Smooth muscle cell (in vitro differentiated cells): ENCODE results near the gene PDXP. TPM values are rescaled to one million over a fixed set of nuclear protein-coding genes. Genes with fewer than 3 reads are reported as not detected.

ENCODE experiments used
- DNase-seq: peaks from one replicate; lab custom pipeline; 2025; ENCODE audit not compliant: unreplicated experiment; lab: John Stamatoyannopoulos, UW
- H2AFZ ChIP-seq: fragments of 200-600 bp; sonication (generic); 2 replicates; pipeline ENCODE4 v1.6.0; 2016; ENCODE audit warnings: antibody characterized with exemption, low read depth, mild to moderate bottlenecking
- H3F3A ChIP-seq: fragments of 200-600 bp; sonication (generic); 2 replicates; pipeline ENCODE4 v1.6.0; 2017; ENCODE audit warnings: antibody characterized with exemption, low read depth
- H3K27ac ChIP-seq: fragments of 200-600 bp; sonication (generic); 2 replicates; pipeline ENCODE4 v1.5.1; 2016; ENCODE audit warnings: low read depth, mild to moderate bottlenecking
- H3K27me3 ChIP-seq: fragments of 200-600 bp; sonication (generic); 2 replicates; pipeline ENCODE4 v1.6.1; 2016; ENCODE audit warnings: low read depth, mild to moderate bottlenecking
- H3K36me3 ChIP-seq: fragments of 200-600 bp; sonication (generic); 2 replicates; pipeline ENCODE4 v1.5.1; 2016; ENCODE audit warnings: low read depth
- H3K4me1 ChIP-seq: fragments of 200-600 bp; sonication (generic); 2 replicates; pipeline ENCODE4 v1.5.1; 2016; ENCODE audit warnings: low read depth
- H3K4me2 ChIP-seq: fragments of 200-600 bp; sonication (generic); 2 replicates; pipeline ENCODE4 v1.6.0; 2016; ENCODE audit warnings: mild to moderate bottlenecking
- H3K4me3 ChIP-seq: fragments of 200-600 bp; sonication (generic); 2 replicates; pipeline ENCODE4 v1.5.1; 2016; ENCODE audit warnings: mild to moderate bottlenecking
- H3K79me2 ChIP-seq: fragments of 200-600 bp; sonication (generic); 2 replicates; pipeline ENCODE4 v1.6.0; 2016; ENCODE audit warnings: low read depth, mild to moderate bottlenecking
- H3K9ac ChIP-seq: fragments of 200-600 bp; sonication (generic); 2 replicates; pipeline ENCODE4 v1.6.0; 2016; ENCODE audit warnings: low read depth
- H3K9me3 ChIP-seq: fragments of 200-600 bp; sonication (generic); replicated peaks from 2 replicates; pipeline ENCODE4 v1.5.1; 2016; ENCODE audit warnings: low read depth
- H4K20me1 ChIP-seq: fragments of 200-600 bp; sonication (generic); 2 replicates; pipeline ENCODE4 v1.6.0; 2016; ENCODE audit warnings: low read depth
- CTCF ChIP-seq: fragments of 200-600 bp; sonication (generic); IDR thresholded peaks from 2 replicates; pipeline ENCODE4 v1.5.1; 2017; ENCODE audit warnings: borderline replicate concordance, mild to moderate bottlenecking, antibody characterized with exemption; ENCODE audit not compliant: insufficient read depth, poor library complexity, severe bottlenecking
- WGBS: methylation state at CpG from one replicate; pipeline ENCODE4 v1.1.7; 2016; ENCODE audit warnings: low lambda C conversion rate; 5-methylcytosine and 5-hydroxymethylcytosine counted together
- polyA plus RNA-seq: library from polyadenylated mRNA; unstranded; fragments of >200 nt; fragmentation: Nextera tagmentation; extraction: Ambion mirVana; gene quantifications from 2 replicates; pipeline ENCODE4 v1.2.1, GENCODE V29; 2016
- total RNA-seq: library from RNA; depleted of rRNA; stranded (reverse); fragments of >200 nt; gene quantifications from 2 replicates; pipeline ENCODE4 v1.2.3, GENCODE V29; 2014

PDXP gene
- total and polyA plus RNA-seq, 2 experiments from 2014 or later, result 16.5 to 20.7 TPM

GRCh38 chr22:37623075-37624016 is 35.2 kb upstream of the PDXP start:
- H3F3A ChIP-seq, result no peaks in the 10 kb centered on the region
- H3K27ac ChIP-seq, result no peak overlapping the region

GRCh38 chr22:37624017-37624365 is 34.5 kb upstream of the PDXP start:
- Histone ChIP-seq H3F3A (no peaks in the 10 kb centered on the region), H3K9me3 (no peaks in the 10 kb centered on the region), H3K79me2 (no peaks in the 10 kb centered on the region), H4K20me1 (peaks cover 6% of the 10 kb centered on the region), H3K27me3 (no peaks in the 10 kb centered on the region), H2AFZ (no peak overlapping the region), H3K4me1 (no peaks in the 10 kb centered on the region), H3K36me3 (no peaks in the 10 kb centered on the region), H3K4me2 (no peak overlapping the region), H3K27ac (no peak overlapping the region), H3K9ac (no peak overlapping the region), H3K4me3 (no peak overlapping the region)
- 88% methylated on average over 6 of the region's 6 CpGs for WGBS
- no peak for DNase-seq
- no peak for TF ChIP-seq CTCF

More at GRCh38 chr22:37623075-37624016, 35.2 kb upstream of the PDXP start:
- Histone ChIP-seq H3K79me2 (no peaks in the 10 kb centered on the region), H3K36me3 (no peaks in the 10 kb centered on the region), H3K27me3 (no peaks in the 10 kb centered on the region), H3K4me2 (no peak overlapping the region), H3K4me1 (no peaks in the 10 kb centered on the region), H4K20me1 (peaks cover 6% of the 10 kb centered on the region), H3K9me3 (no peaks in the 10 kb centered on the region), H3K4me3 (no peak overlapping the region), H2AFZ (no peak overlapping the region), H3K9ac (no peak overlapping the region)
- DNase-seq, result peak; percentile 44
- TF ChIP-seq CTCF, result peak; percentile 95
- WGBS, result 73% methylated on average over 22 of the region's 22 CpGs

- no peak for TF ChIP-seq CTCF
- 100% methylated on average over 7 of the region's 7 CpGs for WGBS
- no peaks in the 10 kb centered on the region for H3K27me3 ChIP-seq
- H3K9ac ChIP-seq, result no peak overlapping the region
- no peaks in the 10 kb centered on the region for H3K79me2 ChIP-seq
- H3K36me3 ChIP-seq, result no peaks in the 10 kb centered on the region
- no peak overlapping the region for H3K27ac ChIP-seq
- no peaks in the 10 kb centered on the region for H3F3A ChIP-seq
- H4K20me1 ChIP-seq, result peaks cover 6% of the 10 kb centered on the region
- DNase-seq, result no peak
- no peaks in the 10 kb centered on the region for H3K4me1 ChIP-seq
- H3K9me3 ChIP-seq, result no peaks in the 10 kb centered on the region
- H3K4me2 ChIP-seq, result no peak overlapping the region
- H3K4me3 ChIP-seq, result no peak overlapping the region
- H2AFZ ChIP-seq, result no peak overlapping the region
These were observed 33.6 kb upstream of the PDXP start for GRCh38 chr22:37624876-37625275.
